Transverse colon (tissue), 4 donors: ENCODE measurements around the gene ZNF775.

ENCODE experiments used
- POLR2A ChIP-seq: fragments of 450-650 bp; IDR thresholded peaks from one replicate; pipeline ENCODE4 v1.6.1; 2016; ENCODE audit warnings: antibody characterized with exemption, mild to moderate bottlenecking, moderate library complexity
- POLR2AphosphoS5 ChIP-seq, 3 donors: sonication (generic); formaldehyde crosslinking; IDR thresholded peaks; one replicate each; pipeline ENCODE4 v1.6.1; 2016; ENCODE audit warnings: antibody characterized with exemption in 3 of 3
- TF ChIP-seq, protein P1 (sequence below), 5 experiments: fragments of 200-600 bp in 3 of 5; fragments of 450-650 bp in 2 of 5; sonication (generic) in 3 of 5; IDR thresholded peaks; 1 replicate in 2 of 5; 2 replicates in 3 of 5; pipeline ENCODE4 v1.5.1; 2016 to 2017; ENCODE audit warnings: antibody characterized with exemption in 5 of 5, inconsistent platforms in 3 of 5, mild to moderate bottlenecking in 2 of 5, moderate library complexity in 1 of 5

DNA sequence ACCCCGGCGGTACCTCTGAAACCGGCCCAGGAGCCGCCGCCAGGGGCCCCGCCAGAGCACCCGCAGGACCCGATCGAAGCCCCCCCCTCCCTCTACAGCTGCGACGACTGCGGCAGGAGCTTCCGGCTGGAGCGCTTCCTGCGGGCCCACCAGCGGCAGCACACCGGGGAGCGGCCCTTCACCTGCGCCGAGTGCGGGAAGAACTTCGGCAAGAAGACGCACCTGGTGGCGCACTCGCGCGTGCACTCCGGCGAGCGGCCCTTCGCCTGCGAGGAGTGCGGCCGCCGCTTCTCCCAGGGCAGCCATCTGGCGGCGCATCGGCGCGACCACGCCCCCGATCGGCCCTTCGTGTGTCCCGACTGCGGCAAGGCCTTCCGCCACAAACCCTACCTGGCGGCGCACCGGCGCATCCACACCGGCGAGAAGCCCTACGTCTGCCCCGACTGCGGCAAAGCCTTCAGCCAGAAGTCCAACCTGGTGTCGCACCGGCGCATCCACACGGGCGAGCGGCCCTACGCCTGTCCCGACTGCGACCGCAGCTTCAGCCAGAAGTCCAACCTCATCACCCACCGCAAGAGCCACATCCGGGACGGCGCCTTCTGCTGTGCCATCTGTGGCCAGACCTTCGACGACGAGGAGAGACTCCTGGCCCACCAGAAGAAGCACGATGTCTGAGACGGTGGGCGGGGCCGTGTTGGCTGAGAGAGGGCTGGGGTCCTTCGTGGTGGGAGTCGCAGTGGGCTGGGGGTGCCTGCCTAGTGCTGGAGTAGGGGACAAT is 6.7 kb upstream of the ZNF775 start:
- TF ChIP-seq, protein P1, sequence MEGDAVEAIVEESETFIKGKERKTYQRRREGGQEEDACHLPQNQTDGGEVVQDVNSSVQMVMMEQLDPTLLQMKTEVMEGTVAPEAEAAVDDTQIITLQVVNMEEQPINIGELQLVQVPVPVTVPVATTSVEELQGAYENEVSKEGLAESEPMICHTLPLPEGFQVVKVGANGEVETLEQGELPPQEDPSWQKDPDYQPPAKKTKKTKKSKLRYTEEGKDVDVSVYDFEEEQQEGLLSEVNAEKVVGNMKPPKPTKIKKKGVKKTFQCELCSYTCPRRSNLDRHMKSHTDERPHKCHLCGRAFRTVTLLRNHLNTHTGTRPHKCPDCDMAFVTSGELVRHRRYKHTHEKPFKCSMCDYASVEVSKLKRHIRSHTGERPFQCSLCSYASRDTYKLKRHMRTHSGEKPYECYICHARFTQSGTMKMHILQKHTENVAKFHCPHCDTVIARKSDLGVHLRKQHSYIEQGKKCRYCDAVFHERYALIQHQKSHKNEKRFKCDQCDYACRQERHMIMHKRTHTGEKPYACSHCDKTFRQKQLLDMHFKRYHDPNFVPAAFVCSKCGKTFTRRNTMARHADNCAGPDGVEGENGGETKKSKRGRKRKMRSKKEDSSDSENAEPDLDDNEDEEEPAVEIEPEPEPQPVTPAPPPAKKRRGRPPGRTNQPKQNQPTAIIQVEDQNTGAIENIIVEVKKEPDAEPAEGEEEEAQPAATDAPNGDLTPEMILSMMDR (IDR thresholded peaks at IDR 0.05): peak in 3 of 5 experiments; percentile 10 to 32 (median 13)
- TF ChIP-seq POLR2AphosphoS5 (IDR thresholded peaks at IDR 0.05): peak in 2 of 3 donors; percentile 41 to 53
- TF ChIP-seq POLR2A: peak; percentile 51
